Embryonic facial prominence (tissue), 1 donor: Measurements from ENCODE around the gene ALOX5AP.
"Not testable (repeated sequence)": the region's sequence is repeated elsewhere in the genome, so short reads cannot be mapped to it uniquely, and the experiment has no call there.

Experiments used
- DNase-seq: peaks from one replicate; pipeline ENCODE4 v3.0.0-alpha.2; 2016; ENCODE audit errors: extremely low spot score

Gene ALOX5AP

DNA sequence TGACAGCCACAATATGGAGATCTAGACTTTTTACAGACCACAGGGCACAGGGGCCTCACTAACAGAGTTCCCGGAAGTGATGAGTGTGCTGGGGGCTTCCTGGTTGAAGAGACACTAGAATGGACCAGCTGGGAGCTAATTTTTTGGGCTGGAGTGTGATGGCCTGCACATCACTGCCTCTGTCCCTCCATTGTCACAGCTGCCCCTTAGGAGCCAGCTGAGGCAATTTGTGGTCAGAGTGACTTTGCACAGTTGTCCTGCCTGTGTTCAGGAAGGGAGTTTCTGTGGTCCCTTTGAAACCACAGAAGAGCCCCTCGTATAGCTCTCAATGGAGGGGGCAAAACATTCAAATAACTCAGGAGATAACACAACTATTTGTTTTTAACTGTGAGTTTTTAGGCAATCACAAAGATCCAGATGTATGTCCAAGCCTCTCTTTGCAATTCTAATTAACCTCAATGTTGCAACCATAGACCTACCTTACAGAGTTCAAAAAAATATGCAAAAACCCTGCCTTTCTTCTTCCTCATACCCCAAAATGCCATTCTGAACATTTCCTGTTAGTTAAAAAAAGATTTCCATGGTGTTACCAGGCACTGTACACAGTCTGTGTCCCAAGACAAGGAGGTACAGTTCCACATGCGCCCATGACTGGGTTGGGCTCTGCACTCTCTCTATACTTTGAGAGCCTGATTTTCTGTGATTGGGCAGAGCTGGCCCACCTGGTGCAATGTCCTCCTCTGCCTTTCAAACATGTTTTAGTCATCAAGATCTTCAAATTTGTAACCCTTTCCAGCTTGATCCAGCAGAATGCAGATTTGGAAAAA, 2.4 kb downstream of the ALOX5AP start:
- no peak for DNase-seq

DNA sequence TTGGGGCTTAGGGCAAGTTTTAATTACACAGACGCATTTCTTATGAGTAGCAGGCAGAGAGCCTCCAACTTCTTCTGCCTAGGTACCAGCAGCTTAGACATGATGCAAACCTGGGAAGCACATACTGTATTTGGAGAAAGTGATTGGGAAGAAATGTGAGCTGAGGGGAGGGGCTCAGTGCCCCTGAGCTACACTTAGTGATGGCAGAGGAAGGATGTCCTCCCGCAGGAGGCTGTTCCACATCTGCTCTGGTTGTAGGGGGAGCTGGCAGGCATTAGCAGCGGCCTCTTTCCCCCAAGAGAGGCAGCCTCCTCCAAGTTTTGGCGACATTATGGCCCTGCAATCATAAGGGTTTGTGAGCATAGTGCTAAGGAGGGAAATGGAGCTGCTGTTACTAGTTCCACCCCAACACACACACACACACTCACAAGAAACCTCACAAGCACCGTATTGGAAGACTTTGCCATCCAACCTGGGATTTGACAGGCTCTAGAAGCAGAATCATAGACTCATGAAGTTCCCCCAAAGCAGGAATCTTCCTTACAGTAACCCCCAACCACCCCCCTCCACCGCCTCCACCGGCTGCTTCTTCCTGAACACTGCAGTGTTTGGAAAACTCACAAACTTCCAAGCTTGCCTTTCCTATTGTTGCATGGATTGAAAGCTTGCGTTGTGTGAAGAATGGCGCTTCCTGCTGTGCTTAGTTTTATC, 3.3 kb downstream of the ALOX5AP start:
- no peak for DNase-seq

DNA sequence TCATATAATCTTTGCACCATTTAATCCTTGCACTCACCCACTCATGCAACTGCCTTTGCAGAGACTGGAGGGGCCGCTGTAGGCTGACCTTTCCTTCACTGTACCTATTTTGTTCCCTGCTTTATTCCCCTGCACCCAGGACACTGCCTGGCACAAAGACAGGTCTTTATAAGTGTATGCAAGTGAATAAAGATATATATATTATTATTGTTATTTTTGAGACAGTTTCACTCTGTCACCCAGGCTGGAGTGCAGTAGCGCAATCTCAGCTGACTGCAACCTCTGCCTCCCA, 3.8 kb downstream of the ALOX5AP start:
- DNase-seq, result no peak

DNA sequence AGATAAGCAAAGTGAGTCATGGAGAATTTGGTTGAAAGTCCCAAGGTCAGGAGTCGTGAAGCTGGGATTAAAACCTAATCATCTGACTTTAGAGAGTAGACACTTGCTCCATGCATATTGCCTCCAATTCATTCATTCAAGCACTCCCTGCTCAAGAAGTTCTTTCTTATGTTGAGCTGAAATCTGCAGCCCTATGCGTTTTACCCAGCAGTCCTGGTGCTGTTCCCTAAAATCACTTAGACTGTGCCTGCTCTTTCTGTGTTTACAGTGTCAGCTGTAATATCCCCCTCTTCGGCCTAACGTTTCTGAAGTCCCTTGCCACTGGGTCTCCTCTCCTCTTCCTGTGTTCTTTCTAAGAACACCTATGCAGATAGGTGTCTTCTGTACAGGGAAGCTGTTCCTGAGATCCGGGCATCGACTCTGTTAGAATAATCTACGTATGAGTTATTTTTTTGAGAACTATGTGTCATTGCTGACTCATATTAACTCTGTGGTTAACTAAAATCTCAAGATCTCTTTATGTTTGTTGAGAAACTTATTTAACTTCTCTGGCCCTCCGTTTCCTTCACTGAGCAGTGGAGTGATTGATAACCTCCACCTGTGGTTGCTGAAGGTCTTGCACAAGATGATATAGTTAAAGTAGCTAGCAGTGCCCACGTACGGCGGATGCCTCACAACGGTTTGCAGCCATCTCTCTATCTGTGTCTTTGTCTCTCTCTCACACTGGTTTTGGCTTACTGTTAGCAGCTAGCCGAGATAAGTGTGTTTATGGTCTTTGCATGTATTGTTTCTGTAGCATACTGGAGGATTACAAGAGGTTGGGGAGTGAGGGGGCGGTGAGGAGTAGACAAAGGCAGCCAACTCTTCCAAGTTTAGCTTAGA, 4.7 kb downstream of the ALOX5AP start:
- DNase-seq, result no peak

DNA sequence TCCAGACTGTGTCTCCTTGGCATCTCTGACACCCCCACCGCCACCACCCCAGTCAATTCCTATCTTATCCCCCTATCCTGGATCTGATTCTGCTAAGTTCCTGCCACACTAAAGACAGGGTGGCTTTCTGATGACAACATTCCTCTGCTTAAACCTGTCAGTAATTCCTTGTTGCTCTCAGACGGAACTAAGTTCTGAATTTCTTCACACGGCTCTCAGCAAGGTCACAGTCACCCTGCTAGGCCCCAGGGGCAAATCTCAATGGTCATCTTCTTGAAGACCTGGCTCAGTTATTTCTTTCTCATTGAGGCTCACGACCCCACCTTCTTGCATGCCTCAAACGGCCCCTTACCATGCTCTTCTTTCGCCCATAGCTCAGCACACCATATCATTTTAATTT, 7.6 kb downstream of the ALOX5AP start:
- no peak for DNase-seq

DNA sequence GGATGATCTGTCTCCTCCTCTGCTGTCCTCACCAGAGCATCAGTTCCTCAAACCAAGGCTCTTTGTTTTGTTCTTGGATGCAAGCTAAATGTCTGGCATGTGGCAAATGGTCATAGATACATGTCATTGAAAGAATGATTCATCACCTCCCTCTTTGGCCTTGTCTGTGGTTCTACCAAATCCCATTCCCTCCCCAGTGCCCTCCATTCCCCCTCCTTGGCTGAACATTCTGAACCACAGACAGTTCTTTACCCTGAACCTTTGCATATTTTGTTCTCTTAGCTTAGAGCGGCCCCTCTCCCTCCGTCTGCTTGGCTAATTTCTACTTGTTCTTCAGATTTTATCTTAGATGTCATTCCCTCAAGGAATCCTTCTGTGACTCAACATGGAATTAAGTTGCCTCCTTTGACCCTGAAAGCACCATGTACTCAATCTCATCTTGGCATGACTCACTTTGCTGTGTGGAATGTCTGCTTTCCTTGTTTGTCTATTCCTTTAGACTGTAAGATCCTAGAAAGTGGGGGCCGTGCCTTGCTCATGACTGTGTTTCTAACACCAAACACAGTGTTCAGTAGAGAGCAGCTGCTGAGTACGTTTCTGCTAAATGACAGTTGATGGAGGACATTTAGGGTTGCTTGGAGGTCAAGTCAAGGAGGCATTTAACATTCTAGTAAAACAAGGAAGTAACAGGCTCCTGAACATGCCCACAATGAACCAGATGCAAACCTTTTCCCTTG, 8.1 kb downstream of the ALOX5AP start:
- DNase-seq, result no peak

DNA sequence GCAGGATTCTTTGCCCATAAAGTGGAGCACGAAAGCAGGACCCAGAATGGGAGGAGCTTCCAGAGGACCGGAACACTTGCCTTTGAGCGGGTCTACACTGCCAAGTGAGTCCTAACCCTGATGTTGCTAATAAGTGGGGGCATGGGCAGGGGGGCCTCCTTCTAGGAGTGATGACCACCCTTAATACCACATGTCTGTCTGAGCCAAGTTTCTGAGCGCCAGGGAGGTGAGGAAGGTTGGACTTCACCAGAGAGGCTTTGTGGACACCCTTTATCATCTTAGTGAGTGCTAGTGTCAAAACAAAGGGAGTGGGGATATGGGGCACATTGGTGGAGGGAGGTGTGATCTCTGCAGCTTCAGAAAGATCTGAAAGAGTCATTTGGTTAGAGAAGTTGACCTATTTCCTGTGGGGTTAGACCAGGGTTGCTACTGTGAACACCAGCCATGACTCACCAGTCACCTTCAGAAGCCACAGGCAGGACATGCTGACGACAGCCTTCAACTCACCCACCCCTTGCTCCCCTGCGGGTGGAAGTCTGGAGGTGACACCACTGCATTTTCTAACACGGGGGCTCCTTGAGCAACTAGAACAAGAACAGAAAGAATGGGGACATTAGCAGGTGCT, 8.8 kb downstream of the ALOX5AP start:
- no peak for DNase-seq

DNA sequence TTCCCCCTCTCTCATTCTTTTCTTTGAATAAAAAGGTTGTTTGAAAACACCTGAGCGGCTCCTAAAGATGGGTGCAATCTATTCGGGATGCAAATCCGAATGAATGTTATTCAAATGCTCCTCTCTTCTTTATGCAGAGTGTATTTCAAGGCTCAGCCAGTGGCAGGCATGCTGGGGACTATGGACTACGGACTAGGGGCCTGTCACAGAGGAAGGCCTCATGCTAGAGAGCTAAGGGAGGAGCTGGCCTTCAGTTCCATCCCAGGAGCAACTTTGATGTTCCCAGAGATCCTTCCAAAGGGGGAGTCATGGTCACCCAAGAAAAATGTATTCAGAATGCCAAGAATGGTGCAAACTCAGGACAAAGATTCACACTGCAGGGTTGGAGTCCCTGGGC, 9.3 kb downstream of the ALOX5AP start:
- no peak for DNase-seq

DNA sequence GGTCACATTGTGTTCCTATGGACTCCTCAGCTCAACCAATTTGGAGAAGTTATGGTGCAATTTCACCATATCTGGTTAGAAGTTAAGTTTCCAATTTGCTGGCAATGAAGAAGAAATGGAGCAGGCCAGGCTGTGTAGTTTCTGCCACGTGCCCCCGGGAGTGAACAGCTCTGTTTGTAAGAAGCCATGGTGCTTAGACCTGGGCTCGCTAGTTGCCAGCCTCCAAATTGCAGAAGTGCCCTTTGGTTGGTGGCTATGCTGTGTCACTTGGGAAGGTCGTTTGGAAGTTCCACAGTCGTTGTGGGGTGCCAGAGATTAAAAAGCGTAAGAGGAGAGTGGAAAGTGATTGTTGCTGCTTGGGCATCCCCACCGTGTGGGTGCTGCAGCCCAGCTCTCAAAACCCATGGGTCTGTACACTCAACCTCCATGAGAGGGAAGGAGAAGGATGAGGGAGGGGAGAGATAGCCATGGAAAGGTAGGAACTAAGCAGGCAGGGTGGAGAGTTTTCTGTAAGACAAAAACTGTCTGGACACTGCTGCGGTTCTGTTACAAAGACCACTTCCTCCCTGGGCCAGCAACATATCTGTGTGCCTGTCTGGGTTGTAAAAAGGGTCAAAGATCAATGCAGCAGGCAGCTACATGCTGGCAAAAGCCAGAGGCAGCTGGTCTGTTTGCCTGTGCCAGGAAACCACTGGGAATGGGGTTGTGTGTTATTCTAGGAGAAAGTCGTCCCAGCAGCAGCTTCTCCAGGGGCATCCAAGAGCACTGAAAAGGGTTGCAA, 10.8 kb downstream of the ALOX5AP start:
- DNase-seq, result no peak

DNA sequence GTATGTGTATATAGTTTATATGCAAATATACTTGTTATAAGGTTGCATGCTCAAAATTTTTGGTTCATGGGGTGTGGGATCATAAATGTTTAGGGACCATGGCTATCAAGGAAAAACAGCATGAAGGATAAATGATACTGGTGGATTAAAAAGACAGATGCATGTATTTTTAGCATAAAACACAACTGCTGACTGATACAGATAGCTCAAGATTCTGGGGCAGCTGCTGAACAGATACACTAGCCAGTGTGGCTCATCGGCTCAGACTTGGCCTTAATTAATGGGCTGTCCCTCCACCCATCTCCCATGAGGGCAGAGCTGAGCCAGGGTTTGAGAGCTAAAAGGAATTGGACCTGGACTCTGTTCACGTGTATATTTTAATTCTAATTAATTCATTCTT, 11.4 kb downstream of the ALOX5AP start:
- no peak for DNase-seq

DNA sequence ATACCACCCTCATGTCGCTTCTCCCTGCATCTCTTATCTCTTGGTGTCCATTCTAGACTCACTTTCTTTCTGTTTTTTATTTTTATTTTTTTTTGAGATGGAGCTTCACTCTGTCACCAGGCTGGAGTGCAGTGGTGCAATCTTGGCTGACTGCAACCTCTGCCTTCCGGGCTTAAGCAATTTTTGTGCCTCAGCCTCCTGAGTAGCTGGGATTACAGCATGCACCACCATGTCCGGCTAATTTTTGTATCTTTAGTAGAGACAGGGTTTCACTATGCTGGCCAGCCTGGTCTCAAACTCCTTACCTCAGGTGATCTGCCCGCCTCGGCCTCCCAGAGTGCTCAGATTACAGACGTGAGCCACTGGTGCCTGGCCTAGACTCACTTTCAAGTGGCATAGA, 12.5 kb downstream of the ALOX5AP start:
- not testable (repeated sequence) for DNase-seq

DNA sequence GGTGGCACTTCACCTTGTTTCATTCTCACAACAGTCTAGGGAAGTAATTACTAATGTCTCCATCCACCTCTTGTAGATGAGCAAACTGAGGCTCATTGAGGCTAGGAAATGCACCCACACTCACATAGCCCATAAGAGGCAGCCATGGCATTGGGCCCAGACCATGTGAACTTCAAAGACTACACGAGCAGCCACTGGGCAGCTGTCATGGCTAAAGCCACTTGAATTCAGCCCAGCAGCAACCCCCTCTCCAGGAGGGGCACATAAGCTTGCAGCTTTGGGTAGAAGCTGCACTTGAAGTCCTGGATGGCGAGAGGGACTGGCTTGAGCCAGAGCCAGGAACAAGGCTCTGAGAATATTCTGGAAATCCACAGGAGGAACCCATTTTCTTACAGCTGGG, 13.4 kb downstream of the ALOX5AP start:
- DNase-seq, result no peak

DNA sequence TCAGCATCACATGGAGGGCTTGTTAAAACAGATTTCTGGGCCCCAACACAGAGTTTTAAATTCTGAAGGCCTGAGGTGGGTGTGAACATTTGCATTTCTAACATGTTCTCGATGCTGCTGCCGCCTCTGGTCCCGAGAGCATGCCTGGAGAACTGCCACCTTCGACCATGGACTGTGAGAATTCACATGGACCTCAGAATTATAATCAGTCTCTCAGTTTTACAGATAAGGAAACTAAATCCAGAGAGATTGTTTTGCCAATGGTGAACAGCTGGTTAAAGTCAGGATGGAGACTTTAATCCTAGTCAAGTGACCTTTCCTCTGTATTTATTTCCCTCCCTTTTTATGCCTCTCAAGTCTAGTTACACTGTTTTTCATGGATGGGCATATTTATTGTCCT, 14.7 kb downstream of the ALOX5AP start:
- DNase-seq, result no peak

DNA sequence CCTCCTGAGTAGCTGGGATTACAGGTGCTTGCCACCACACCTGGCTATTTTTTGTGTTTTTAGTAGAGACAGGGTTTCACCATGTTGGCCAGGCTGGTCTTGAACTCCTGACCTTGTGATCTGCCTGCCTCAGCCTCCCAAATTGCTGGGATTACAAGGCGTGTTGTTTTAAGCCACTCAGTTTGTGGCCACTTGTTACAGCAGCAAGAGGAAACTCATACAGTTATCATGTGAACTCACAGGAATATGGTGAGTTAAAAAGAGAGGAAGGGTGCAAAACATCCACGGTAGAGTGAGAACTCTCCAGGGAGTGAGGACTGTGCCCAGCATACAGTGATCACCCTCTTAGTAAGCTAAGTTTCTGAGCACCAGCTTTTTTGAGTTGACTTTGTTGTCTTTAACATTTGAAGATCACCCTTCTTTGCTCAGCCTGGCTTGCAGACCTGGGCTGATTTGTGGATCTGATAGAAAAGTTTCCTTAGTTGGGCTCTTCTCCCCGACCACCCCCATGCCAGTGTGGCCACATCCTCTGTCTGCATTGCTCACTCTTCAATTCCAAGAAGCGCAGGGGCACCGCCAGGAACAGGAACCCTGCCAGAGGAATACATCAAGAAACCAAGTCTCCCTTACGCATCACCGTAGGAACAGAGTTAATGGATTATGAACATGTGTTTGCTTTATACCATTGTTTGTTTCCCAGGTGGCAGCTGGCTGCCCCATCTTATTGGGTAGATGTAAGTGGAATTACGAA, 16.0 kb downstream of the ALOX5AP start:
- no peak for DNase-seq

DNA sequence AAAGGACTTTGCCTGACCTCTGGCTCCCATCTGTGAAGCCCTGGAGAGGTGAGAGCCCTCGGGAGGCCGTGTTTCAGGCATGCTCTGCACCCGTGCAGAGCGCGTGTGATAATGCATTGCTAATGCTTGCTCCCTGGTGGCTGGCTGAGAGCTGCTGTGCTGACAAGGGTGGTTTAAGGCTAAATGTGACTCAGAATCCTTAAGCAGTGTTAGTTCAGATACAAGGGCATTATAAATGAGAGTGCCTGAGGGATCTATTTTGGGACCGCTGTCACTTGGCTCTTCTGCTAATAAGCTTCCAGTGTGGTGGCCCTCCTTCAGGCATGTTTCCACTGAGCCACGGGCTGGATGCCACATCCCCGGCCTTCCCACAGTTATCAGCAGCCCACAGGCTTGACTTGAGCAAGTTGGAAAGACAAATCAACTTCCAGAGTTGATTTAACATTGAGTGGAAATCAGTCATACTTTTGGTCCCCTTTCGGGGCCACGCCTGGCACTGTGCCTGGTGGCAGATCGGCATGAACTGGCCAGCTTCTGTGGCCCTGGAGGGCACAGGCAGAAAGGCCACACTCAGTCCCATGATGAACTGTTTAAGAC, 17.0 kb downstream of the ALOX5AP start:
- no peak for DNase-seq

DNA sequence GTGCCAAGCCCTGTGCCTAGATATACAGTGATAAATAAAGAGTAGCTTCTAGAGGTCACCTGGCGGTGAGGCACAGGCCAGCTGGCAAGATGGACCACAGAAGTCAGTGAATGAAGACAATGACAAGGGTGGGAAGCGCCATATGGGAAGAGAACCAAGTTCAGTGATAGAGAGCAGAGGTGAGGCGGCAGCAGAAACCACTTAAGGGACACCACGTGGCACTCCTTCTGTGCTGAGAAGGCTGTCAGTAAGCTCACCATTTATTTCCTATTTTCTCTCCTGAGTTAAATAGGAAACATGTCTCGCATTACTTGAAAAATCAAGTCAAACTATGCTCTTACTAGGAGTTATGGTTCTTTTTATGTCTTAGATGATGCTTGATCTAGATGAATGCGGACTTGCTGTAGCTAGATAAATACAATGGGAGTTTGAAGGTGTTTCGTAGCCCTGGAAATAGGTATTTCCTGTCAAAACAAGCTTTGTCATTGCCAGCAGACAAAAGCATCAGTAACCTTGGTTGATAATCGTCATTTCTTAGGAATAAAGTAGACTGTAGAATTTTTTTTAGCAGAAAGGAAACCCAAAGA, 17.8 kb downstream of the ALOX5AP start:
- no peak for DNase-seq

DNA sequence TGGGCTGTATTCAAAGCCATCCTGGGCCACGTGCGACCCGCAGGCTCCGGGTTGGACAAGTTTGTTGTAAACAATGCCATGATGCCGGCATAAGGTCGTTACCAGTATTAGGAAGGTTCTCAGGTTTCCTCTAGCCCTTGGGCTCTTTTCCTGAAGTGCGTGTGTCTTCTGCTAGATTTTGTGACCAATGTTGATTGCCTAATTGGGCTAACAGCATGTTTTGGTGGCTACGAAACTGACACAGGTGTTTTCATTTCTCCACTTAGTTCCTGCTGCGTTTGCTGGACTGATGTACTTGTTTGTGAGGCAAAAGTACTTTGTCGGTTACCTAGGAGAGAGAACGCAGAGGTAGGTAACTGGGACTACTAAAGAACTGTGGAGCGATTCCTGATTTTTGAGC, 20.3 kb downstream of the ALOX5AP start:
- DNase-seq, result no peak

DNA sequence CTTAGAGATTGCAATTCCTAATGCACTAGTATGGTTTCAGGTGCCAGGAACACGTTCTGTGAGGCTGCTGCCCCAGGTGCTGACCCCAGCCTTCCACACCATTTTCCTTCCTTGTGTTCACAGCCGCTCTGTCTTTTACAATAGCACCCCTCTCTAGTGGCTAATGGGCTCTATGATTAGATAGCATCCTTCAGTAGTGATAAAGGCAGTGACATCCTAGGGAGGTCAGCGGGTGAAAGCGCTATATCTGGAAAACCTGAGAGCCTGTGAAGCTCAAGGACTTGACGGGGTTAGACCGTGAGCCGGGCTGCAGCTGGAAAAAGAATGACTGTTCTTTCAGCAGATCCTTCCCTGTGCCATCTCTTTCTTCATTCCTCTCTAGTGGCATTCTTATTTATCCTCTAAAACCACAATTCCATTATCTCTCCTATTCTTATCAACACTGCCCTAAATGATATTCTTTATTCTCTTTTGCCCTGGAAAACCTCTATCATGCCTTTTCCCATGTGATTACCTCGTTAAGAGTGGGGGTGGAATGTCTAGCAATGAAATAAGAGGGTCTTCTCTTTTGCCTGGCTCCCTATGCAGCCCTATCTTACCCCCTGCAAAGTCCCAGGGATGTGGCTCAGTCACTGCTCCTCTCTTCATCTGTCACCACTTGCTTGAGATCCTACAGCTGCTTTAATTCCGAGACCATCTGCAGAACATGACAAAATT, 21.8 kb downstream of the ALOX5AP start:
- no peak for DNase-seq
